OCI-LY7 (cell line): ENCODE data around the gene PGC. TPM values are rescaled to one million over a fixed set of nuclear protein-coding genes. Genes with fewer than 3 reads are reported as not detected.
A peak's percentile ranks its signal among the peaks of the same experiment; 100 is the strongest.

Source experiments
- BruUV-seq: library from RNA; stranded (reverse); fragments of 400-500 nt; replicated peaks from 2 replicates; lab custom pipeline; 2021; lab: Mats Ljungman, UMichigan
- CTCF ChIA-PET: fragments of 300-600 bp; sonication (Branson Sonifier 250); formaldehyde crosslinking; loops from one replicate; lab custom pipeline; 2022; ENCODE audit warnings: antibody characterized with exemption; ENCODE audit not compliant: unreplicated experiment; lab: Charles Lee
- POLR2A ChIA-PET: fragments of 300-600 bp; sonication (Branson Sonifier 250); formaldehyde crosslinking; loops from one replicate; lab custom pipeline; 2022; ENCODE audit warnings: antibody characterized with exemption; lab: Charles Lee
- DNase-seq: peaks from one replicate; pipeline ENCODE4 v3.0.0-alpha.2; 2015; ENCODE audit warnings: low spot score
- H2AFZ ChIP-seq: fragments of 200-600 bp; sonication (generic), shearing (Covaris generic); 2 replicates; pipeline ENCODE4 v1.6.1; 2014; ENCODE audit warnings: mild to moderate bottlenecking, antibody characterized with exemption, low read length, moderate library complexity
- H3K27ac ChIP-seq: fragments of 200-600 bp; sonication (generic); 2 replicates; pipeline ENCODE4 v1.5.1; 2014; ENCODE audit warnings: mixed run types, low read depth, mild to moderate bottlenecking, moderate library complexity, low read length, inconsistent platforms; ENCODE audit not compliant: poor library complexity, severe bottlenecking
- H3K36me3 ChIP-seq: fragments of 200-600 bp; sonication (generic); 2 replicates; pipeline ENCODE4 v1.6.1; 2014; ENCODE audit warnings: mild to moderate bottlenecking, antibody characterized with exemption, low read length, moderate library complexity, mixed read lengths; ENCODE audit not compliant: insufficient read depth
- H3K4me1 ChIP-seq: fragments of 200-600 bp; sonication (generic); 2 replicates; pipeline ENCODE4 v1.5.1; 2014; ENCODE audit warnings: mild to moderate bottlenecking, low read length; ENCODE audit not compliant: insufficient read depth, poor library complexity, severe bottlenecking
- H3K4me2 ChIP-seq: fragments of 200-600 bp; sonication (generic); 2 replicates; pipeline ENCODE4 v1.6.1; 2014; ENCODE audit warnings: mild to moderate bottlenecking, low read length
- H3K4me3 ChIP-seq: fragments of 200-600 bp; sonication (generic); 2 replicates; pipeline ENCODE4 v1.5.1; 2014; ENCODE audit warnings: mild to moderate bottlenecking, low read depth, low read length; ENCODE audit not compliant: poor library complexity, severe bottlenecking
- H3K79me2 ChIP-seq: fragments of 200-600 bp; sonication (generic); 2 replicates; pipeline ENCODE4 v1.6.1; 2016; ENCODE audit warnings: low read depth, mild to moderate bottlenecking, low read length, moderate library complexity, mixed read lengths; ENCODE audit not compliant: insufficient read depth
- H3K9me2 ChIP-seq: fragments of 200-600 bp; sonication (generic); 2 replicates; pipeline ENCODE4 v1.6.1; 2016; ENCODE audit warnings: mild to moderate bottlenecking, low read length, mixed read lengths; ENCODE audit not compliant: insufficient read depth
- H3K9me3 ChIP-seq: fragments of 200-600 bp; sonication (generic); 2 replicates; pipeline ENCODE4 v1.6.1; 2014; ENCODE audit warnings: mild to moderate bottlenecking, mixed run types, low read length, mixed read lengths
- H4K20me1 ChIP-seq: fragments of 200-600 bp; sonication (generic); 2 replicates; pipeline ENCODE4 v1.6.1; 2014; ENCODE audit warnings: mild to moderate bottlenecking, antibody characterized with exemption, low read length, moderate library complexity, mixed read lengths; ENCODE audit not compliant: insufficient read depth
- EZH2phosphoT487 ChIP-seq: fragments of 200-600 bp; sonication (generic); IDR thresholded peaks from 2 replicates; pipeline ENCODE4 v1.6.1; 2018; ENCODE audit warnings: low read depth, borderline replicate concordance, mild to moderate bottlenecking, mixed run types, antibody characterized with exemption, low read length, moderate library complexity, mixed read lengths
- intact Hi-C: fragments of 100-400 bp; cut with micrococcal nuclease; formaldehyde crosslinking; loops from one replicate; pipeline ENCODE4 v1.10.0; 2022; ENCODE audit not compliant: unreplicated experiment
- total RNA-seq, 2 experiments: library from RNA; depleted of rRNA in 1 of 2; stranded (reverse); fragments of >200 nt in 1 of 2; shearing (Covaris generic) in 1 of 2; gene quantifications; 2 replicates each; pipeline ENCODE4 v1.2.3, GENCODE V29; 2014 to 2022
- TF ChIP-seq, protein P1 (sequence below): fragments of 200-600 bp; sonication (generic); conservative IDR thresholded peaks from 2 replicates; pipeline ENCODE4 v1.5.1; 2014; ENCODE audit warnings: mild to moderate bottlenecking, antibody characterized with exemption, low read length, moderate library complexity, mixed read lengths

Gene PGC
- total RNA-seq, 2 experiments from 2014 or later: not detected

DNA sequence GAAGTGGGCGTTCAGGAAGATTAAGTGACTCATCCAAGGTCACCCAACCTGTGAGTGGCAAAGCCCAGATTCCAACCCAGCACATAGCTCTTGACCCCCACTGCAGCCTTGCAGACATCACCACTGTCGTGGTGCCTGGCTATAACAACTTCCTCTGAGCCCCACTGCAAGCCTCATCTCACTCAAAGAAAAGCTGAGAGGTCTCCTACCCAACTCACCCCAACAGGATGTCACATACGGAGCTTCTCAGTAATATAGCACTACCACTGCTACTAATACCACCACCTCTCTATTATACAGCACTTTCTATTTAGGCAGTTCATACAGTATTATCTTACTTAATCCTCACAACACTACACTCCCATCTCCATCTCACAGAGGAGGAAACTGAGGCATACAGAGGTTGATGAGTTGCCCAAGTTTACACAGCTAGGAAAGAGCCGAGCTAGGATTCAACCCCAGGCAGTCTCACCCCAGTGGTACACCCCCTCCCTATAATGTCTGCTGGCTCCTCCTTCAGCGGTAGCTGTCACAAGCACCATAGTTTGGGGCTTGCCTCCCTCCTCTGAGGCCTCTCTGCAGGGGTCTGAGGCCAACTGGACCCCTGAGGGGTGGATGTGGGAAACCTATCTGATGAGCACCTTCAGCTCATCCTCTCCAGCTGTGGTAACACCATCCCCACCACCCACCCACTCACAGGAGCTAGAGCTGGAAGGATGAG lies 31.2 kb downstream of the PGC start:
- H3K4me3 ChIP-seq: peak overlapping the region; percentile 29

DNA sequence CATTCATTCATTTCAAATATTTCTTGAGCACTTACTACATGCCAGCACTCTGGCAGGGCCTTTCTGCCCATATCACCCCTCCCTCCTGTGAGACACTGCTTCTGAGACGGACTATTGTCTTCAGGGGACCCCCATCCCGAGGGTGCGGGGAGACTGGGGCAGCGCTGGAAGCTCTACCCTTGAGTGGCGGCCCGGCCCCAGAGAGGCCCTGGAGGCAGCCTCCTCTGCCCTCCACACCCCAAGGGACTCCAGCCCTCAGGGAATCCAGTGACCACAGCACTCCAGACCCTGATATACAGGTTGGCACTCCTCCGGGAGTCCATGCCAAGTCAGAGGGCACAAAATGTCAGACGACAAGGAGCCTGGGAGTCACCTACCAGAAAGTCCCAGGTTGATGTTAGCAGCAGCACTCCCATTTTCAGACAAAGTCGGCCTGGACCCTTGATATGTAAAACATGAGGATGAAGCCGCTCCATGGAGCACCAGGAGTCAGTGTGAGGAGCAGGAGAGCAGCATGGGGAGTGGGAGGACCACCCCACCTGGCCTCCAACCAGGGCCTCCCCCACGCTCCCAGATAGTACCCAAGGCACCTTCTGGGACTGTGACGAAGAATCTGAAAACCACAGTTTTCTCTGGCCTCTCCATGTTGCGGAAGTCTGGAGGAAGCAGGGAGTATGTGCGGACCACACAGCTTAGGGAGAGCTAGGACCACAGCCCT lies 32.5 kb downstream of the PGC start:
- no TSS peak for BruUV-seq
- no peak overlapping the region for H3K27ac ChIP-seq
- peaks cover 43% of the 10 kb centered on the region for H3K79me2 ChIP-seq
- no peaks in the 10 kb centered on the region for H3K9me2 ChIP-seq
- no peak overlapping the region for H2AFZ ChIP-seq
- H3K36me3 ChIP-seq: peaks cover 9% of the 10 kb centered on the region; the same call in 1 of the 2 replicates
- ChIA-PET CTCF (interaction anchor here (3.0 to 3.4 kb wide), 2 partner anchors 7 to 19 kb away, joined by 12 to 33 read pairs; no protein-coding TSS in a partner anchor), POLR2A (interaction anchor here (1.7 to 6.5 kb wide), 3 partner anchors 9 to 19 kb away, joined by 6 to 65 read pairs (median 15); no protein-coding TSS in a partner anchor)
- no peak for DNase-seq
- no peaks in the 10 kb centered on the region; the same call in 1 of the 2 replicates for H4K20me1 ChIP-seq
- no peak overlapping the region for H3K4me3 ChIP-seq
- intact Hi-C loops: no loop called here
- no peak overlapping the region for H3K4me2 ChIP-seq
- H3K9me3 ChIP-seq: no peaks in the 10 kb centered on the region
- H3K4me1 ChIP-seq: peaks cover 60% of the 10 kb centered on the region
- TF ChIP-seq, protein P1, sequence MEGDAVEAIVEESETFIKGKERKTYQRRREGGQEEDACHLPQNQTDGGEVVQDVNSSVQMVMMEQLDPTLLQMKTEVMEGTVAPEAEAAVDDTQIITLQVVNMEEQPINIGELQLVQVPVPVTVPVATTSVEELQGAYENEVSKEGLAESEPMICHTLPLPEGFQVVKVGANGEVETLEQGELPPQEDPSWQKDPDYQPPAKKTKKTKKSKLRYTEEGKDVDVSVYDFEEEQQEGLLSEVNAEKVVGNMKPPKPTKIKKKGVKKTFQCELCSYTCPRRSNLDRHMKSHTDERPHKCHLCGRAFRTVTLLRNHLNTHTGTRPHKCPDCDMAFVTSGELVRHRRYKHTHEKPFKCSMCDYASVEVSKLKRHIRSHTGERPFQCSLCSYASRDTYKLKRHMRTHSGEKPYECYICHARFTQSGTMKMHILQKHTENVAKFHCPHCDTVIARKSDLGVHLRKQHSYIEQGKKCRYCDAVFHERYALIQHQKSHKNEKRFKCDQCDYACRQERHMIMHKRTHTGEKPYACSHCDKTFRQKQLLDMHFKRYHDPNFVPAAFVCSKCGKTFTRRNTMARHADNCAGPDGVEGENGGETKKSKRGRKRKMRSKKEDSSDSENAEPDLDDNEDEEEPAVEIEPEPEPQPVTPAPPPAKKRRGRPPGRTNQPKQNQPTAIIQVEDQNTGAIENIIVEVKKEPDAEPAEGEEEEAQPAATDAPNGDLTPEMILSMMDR: no peak
- TF ChIP-seq EZH2phosphoT487: no peak

More for the DNA sequence above, 31.2 kb downstream of the PGC start:
- peak; percentile 59 for DNase-seq
- Histone ChIP-seq H3K9me3 (no peaks in the 10 kb centered on the region), H3K36me3 (peaks cover 9% of the 10 kb centered on the region; the same call in 1 of the 2 replicates), H3K9me2 (no peaks in the 10 kb centered on the region), H3K4me1 (peaks cover 73% of the 10 kb centered on the region), H3K4me2 (peak overlapping the region; percentile 59), H2AFZ (no peak overlapping the region), H3K79me2 (peaks cover 55% of the 10 kb centered on the region), H4K20me1 (no peaks in the 10 kb centered on the region; the same call in 1 of the 2 replicates), H3K27ac (peak overlapping the region; percentile 63)
- BruUV-seq: no TSS peak
- TF ChIP-seq, protein P1: no peak
- no peak for TF ChIP-seq EZH2phosphoT487
- ChIA-PET CTCF (interaction anchor here (0.8 to 3.4 kb wide), 4 partner anchors 9 to 71 kb away, joined by 3 to 33 read pairs (median 8); partner anchors contain the start of gene TOMM6), POLR2A (interaction anchor here (1.7 to 6.5 kb wide), 3 partner anchors 10 to 18 kb away, joined by 6 to 65 read pairs (median 15); no protein-coding TSS in a partner anchor)
- intact Hi-C loops: no loop called here
